NCI-H2081 treated with DMSO at 0.1 percent for 48 hours (cell line): ENCODE measurements around the gene GPBP1L1.
"Not testable (repeated sequence)": the region's sequence is repeated elsewhere in the genome, so short reads cannot be mapped to it uniquely, and the experiment has no call there.

Experiments used
- DNase-seq: peaks from one replicate; lab custom pipeline; 2025; lab: John Stamatoyannopoulos, UW

The GPBP1L1 gene

DNA sequence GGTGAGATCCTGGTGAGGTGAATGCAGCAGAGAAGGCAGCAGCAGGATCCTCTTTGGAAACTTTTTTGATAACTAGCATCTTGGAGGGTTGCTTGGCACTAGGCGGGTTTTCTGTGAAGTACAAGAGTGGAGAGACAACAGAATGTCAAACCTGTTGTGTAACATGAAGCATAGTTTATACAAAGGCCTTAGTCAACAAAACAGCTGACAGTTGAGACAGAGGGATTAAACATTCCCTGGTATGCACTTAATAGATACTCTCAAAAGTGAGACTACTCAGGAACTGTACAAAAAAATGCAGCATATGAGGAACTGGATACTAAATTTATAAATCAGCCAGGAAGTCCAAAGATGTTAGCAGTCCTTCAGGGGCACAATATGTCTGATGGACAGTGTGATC, 46.0 kb downstream of the GPBP1L1 start:
- no peak for DNase-seq

DNA sequence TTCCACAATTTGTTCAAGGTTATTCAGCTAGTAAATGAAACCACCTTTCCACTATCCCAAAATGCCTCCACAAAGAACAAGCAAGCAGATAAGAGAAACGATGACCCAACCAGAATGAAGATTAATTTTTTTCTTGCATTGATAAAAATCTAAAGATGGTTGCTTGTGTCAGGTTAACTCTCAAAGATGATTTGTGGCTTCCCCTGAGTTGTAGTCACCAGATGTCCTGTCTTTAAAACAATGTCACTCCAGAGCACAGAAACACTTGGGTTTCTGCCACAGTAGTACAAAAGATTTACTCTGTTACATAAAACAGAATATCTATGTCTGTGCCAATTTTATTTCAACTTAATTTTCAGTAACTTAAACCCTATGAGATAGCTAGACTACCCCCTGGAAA, 51.1 kb downstream of the GPBP1L1 start:
- no peak for DNase-seq

DNA sequence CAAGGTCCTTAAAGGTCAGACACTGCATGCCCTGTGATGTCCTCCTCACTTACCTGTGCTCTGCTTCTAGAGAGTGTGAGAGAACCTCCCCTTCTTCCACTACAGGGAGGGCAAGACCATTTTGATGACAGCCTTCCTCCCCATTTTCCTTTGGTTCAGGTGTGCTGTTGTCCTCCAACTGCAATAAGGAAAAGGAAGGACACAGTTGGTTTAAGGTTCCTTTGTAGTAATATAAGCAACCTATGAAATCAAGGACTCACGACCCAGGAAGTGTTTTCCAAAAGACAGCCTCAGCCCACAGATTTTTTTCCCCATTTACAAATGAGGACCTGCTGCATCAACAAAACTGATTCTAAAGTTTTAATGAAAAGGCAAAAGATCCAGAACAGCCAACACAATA, 55.9 kb downstream of the GPBP1L1 start:
- DNase-seq = no peak

DNA sequence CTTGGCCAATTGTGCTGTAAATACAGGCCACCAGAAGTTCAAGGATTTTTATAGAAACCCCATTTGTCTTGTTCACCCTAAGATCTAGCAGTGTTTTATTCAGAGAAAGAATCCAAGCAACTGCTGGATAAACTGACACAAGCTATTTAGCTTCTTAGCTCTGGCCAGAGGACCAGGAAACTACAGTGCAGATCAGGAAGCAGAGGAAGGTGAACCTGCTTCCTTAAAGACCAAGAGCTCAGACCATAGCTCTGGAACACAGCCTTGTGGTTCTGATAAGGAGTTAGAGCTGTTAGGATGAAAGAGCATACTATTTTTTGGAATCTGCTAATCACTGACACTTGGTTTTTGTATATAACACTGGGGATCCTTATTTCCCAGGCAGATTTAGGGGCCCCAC, 57.3 kb downstream of the GPBP1L1 start:
- DNase-seq = no peak

DNA sequence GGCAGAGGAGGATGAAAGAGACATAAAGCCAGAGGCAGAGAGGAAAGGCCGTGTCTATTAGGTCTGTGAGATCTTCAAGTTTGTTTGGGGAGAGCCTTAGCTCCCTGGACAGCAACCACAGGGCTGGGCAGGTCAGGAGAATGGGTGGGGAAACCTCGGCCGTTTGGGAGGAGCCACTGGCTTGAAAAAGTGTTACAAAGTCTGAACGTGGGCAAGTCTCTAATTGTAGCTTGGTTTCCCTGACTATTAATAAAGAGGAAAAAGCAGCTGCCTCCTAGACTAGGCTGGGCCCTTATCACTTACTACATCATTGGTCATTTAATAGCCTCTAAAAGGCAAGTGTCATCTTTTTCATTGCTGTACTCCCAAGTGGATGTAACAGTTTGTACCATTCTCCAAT, 62.4 kb downstream of the GPBP1L1 start, which contains the start of gene CCDC17:
Gene CCDC17, minus strand, starts transcription at position 83 of the 400 bp plus-strand sequence. CDS start 145 bp downstream, outside the sequence.
- no peak for DNase-seq

DNA sequence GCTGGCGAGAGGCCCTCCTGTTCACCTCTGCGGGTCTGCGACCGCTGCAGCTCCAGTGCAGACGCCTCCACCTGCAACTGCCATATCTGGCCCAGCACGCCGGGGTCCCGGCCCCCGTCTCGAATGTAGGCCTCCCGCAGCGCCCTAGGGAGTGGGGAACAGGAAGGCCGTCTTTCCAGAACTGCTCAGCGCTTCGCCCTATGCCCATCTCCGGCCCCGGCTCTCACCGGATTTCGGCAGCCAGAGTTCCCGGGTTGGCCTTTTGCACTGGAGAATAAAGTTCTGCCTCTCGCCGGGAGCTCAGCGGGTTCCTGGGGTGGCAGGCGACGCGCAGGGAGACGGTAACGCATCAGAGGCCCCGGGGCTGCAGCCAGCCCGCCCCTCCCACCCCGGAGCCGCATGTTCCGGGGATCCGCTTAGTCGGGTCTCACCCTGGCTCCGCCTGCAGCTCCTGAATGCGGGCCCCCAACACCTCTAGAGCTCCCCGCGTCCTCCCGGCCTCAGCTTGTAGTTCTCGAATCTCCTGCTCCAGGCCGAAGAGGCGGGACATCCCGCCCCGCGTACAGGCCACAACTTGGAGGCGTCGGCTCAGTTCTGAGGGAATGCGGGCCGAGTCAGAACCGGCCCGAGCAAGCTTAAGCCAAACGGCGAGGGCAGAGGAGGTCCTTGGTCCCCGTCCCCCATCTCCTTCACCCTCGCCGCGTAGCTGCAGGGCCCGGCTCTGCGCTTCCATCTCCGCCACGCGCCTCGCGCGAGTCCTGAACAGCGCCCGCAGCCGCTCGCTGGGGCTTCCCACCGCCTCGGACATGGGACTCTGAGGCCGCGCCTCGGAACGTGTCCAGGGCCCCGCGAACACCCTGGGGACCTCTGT, 63.6 kb downstream of the GPBP1L1 start:
- DNase-seq = no peak

DNA sequence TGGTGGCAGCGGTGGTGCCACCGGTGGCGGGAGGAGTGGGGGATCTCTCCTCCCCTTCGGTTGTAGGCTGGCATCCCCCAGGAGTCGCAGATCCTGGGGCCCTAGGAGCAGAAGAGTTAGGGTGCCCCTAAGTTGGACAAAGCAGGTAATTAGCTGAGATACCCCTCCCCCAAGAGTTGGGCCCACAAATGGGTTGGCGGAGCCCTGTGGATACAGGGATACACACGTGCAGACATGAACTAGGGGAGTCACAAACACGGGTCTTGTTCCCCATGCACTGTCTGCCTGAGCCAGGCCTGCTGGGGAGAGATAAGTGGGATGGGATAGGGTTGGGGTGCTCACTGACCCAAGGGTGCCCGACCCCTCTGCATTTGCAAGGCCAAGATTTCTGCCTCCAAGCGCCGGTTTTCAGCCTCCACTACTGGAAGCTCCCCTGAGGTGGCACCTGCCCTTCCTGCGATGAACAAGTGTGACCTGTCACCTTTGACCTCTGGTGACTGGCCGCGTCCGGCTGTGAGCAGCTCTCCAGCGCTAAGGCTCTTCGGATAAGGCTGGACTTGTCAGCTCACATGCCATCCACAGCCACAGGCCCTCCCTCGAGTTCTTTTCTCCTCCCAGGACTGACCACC, 64.3 kb downstream of the GPBP1L1 start:
- DNase-seq = no peak

DNA sequence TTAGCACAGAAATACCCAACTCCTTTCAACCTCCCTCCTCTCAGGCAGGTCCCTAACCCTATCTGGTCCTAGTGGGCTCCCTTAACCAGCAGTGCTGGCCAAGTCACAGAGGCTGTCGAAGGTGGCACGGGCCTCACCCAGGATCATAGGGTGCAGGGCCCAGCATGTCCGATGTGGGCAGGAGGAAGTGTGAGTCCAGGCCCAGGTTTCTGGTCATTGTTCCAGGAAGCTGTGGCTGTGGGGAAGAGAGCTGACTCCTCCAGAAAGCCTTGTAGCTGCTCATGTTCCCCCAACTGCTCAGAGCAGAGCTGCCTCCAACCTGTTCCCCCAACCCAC, 64.9 kb downstream of the GPBP1L1 start:
- DNase-seq = no peak

DNA sequence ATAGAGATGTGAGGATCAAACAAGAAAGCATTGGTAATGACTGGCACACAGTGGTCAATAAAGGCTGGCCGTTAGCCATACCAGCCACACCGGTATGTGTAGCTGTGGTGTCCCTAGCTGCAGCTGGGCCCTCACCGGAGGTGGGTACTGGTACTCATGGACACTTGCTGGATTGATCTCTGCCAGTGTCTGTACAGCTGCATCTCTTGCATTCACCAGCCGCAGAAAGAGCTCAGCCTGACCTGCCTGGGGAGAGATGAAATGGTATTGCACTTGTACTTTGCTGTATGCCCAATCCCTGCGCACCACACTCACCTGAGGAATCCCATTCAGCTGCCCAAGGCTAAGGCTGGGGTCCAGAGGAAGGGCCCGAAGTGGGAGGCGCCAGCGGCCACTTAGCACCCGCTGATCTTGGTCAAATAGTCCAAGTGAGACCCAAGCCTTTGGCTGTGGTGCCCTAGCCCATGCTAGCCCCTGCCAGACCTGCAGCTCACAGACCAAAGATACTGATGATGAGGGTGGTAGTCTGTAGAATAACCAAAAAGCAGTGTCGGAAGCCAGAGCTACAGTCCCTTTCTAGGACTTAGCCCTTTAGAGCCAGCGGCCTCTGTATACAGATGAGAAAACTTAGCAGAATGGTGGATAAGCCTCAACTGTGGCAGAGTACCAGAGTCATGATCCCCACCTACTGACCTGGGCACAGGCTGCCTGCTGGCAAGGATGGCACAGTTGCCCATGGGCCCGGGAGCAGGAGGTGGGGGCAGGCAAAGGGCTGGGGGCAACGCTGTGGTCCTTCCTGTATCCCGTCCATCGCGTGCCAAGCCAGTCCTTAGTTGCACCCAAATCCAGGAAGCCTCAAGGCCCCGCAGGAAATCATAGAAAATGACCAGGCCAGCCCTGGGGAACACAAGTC, 65.5 kb downstream of the GPBP1L1 start:
- DNase-seq = no peak

DNA sequence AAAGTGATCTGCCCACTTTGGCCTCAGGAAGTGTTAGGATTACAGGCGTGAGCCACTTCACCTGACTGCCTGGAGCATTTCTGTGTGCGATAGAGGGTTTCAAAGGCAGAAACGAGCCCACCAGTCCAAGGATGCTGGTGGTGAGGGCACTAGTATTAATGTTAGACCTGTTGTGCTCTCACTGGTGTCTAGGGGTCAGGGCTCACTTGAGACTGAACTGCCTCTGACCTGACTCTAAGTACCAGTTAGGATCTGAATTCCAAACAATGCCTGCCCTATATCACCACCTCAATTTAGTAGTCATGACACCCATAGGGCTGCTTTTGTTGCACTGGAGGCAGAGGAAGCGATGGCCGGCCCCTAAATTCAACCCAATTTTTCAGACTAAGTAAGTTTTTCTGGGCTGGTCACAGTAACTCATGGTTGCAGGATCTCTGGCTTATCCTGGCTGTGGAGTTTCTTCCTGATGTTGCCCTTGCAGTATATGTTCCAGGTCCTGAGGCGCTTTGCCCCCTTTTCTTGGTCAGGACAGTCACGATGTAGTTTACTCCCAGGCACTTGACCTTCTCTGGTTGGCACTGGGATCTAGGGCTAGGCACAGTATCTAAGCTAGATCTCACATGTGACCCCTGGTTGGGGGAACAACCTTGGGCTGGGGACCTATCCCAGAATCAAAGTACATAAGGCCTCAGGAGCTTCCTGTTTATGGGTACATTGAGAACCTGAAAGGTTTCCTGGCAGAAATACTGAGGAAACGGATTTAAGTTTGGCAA, 67.0 kb downstream of the GPBP1L1 start:
- no peak for DNase-seq

DNA sequence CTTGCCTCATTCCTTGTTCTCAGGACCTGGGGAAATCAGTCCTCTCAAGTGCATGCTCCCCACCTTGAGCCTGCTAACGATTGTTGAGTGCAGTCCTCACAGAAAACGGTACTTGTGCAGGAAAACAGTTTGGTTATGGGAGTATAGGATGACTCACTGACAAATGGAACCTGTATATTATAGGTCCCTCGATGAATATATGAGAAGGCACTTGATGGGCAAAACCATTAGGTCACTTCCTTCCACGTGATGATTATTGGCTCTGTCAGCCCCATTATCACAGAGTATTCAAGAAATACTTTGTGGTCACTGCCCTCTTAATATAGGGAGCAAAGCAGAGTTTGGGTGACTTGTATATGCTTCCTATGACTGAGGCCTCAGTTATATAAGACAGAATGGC, 68.7 kb downstream of the GPBP1L1 start:
- DNase-seq = no peak

DNA sequence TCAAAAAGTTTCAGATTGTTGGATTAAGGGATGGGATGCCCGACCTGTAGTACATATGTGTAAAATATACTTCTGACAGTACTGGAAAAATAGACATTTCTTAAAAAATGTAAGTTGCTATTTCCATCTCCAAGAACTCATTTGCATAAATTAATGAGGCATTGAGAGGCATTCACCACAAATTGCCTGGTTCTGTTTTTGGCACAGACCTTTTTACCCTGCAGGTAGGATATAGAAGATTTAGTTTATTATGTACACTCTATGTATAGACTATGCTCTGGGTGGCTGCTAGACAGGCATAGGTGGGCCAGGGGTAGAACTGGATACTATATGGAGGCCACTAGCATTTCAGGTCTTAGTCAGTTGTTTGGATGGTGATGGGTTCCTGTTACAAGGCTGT, 70.4 kb downstream of the GPBP1L1 start:
- no peak for DNase-seq

DNA sequence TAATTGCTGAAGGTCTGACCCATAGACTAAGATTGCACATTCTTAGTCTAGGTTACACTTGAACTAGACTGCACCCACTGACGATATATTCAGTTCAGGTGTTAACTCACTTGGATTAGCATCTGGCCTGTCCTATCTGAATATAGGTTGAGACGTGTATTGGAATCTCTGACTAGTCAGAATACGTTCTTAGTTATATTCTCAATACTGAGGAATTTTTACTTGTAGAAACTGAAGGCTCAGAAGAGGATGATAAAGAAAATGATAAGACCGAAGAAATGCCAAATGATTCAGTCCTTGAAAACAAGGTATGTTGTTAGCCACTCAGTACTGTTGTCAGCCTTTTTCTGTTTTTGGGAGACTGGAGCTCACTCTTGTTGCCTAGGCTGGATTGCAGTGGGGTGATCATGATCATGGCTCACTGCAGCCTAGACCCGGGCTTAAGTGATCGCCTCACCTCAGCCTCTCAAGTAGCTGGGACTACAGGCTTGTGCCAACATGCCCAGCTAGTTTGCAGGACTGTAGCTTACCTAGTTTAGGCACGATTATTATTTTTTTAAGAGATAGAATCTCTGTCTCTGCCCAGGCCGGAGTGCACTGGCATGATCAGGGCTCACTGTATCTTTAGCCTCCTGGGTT, 73.3 kb downstream of the GPBP1L1 start:
- no peak for DNase-seq

DNA sequence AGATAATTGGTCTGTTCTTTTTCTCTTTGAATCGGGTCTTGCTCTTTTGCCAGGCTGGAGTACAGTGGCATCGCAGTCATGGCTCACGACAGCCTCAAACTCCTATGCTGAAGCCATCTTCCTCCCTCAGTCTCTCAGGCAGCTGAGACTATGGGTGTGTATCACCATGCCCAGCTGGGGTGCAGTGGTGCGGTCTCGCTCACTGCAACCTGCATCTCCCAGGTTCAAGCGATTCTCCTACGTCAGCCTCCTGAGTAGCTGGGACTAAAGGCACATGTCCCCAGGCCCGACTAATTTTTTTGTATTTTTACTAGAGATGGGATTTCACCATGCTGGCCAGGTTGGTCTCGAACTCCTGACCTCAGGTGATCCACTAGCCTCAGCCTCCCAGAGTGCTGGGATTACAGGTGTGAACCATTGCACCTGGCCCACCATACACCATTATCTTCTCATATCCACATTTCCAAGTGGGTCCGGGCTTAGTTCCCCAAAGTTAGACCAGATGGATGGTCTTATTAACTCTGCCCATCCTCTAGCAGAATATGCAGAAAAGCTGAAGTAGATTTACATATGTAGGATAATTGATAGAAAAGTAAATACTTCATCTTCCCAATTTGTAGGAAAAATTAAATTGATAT, 75.6 kb downstream of the GPBP1L1 start:
- DNase-seq = no peak

DNA sequence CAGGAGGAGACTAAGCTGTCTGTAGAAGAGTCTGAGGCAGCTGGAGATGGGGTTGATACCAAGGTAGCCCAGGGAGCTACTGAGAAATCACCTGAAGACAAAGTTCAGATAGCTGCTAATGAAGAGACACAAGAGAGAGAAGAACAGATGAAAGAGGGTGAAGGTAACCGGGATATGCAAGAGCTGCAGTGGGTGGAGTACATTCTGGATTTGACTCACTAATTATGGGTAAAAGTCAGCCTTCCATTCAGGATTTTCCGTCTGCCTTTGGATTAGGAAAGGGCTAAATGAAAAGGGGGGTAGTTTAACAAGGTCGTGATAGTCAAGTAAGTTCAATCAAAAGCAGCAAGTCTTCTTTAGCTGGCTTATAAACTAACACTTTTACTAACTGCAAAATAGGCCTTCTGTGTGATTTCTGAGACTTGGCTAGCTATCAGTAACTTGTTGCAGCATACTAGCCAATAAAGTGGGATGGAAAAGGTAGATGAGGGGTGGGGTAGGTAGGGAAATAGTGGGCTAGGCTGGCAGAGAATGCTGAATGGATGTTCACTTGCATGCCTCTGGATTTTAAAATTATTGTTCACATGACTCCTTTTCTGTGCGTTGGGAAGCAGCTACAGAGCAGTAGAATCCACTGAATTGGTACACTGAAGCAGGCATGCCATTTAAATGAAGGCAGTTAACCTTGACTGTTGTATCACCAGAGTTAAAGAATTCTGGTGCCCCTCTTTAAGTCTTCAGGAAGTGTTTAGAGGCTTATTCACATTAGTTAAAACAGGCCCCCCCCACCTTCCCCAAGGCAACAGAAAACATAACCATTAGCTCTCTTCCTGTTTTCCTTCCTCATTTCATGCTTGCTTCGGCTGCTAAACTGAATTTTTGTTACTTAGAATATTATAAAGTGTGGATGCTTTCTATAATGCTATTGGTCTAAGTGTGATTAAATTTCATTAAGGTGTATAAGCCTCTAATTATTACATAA, 77.9 kb downstream of the GPBP1L1 start:
- no peak for DNase-seq

DNA sequence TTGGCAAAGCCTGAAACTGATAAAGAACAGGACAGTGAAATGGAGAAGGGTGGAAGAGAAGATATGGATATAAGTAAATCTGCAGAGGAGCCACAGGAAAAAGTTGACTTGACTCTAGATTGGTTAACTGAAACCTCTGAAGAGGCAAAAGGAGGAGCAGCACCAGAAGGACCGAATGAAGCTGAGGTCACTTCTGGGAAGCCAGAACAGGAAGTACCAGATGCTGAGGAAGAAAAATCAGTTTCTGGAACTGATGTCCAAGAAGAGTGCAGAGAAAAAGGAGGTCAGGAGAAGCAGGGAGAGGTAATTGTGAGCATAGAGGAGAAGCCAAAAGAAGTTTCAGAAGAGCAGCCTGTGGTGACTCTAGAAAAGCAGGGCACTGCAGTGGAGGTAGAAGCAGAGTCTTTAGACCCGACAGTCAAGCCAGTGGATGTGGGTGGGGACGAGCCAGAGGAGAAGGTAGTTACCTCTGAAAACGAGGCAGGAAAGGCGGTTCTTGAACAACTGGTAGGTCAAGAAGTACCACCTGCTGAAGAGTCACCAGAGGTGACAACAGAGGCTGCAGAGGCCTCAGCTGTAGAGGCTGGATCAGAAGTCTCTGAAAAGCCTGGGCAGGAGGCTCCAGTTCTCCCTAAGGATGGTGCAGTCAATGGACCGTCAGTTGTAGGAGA, 78.8 kb downstream of the GPBP1L1 start:
- no peak for DNase-seq

DNA sequence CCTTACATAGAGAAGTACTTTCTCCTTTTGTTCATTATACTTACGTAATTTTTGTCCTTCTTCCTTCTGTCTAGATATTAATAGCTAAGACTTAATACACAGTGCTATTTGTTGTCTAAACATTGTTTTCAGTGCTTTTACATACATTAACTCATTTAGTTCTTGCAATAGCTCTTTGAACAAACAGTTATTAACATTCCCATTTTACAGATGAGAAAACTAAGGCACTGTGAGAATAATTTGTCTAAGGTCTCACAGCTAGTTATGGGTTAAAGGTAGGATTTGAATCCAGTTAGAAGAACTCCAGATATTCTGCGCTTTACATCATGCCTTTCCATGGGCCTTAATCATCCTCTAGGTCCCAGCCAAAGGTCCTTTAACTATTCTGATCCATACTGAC, 82.1 kb downstream of the GPBP1L1 start:
- DNase-seq = no peak

DNA sequence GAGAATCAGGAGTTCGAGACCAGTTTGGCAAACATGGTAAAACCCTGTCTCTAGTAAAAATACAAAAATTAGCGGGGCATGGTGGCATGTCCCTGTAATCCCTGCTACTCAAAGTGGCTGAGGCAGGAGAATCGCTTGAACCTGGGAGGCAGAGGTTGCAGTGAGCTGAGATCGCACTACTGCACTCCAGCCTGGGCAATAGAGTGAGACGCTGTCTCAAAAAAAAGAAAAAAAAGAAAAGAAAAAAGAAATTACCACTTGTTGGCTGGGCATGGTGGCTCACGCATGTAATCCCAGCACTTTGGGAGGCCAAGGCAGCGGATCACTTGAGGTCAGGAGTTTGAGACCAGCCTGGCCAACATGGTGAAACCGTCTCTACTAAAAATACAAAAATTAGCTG, 89.6 kb downstream of the GPBP1L1 start:
- not testable (repeated sequence) for DNase-seq

DNA sequence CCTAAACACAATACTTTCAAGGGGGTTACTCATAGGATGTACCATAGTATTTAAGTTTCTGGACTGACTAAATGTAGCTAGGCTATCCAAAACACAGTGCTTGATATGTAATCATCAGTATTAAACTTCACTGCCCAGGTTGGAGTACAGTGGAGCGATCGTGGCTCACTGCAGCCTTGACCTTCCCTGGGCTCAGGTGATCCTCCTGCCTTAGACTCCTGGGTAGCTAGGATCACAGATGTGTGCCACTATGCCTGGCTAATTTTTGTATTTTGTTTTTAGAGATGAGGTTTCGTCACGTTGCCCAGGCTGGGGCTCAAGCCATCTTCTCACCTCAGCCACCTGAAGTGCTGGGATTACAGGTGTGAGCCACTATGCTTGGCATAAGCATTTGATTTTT, 91.9 kb downstream of the GPBP1L1 start:
- DNase-seq = no peak
